ENCODE measurements around the gene SPRR5. TPM values are rescaled to one million over a fixed set of nuclear protein-coding genes. Genes with fewer than 3 reads are reported as not detected.

The SPRR5 gene
- total RNA-seq, 1 experiment from 2014 or later: not detected

DNA sequence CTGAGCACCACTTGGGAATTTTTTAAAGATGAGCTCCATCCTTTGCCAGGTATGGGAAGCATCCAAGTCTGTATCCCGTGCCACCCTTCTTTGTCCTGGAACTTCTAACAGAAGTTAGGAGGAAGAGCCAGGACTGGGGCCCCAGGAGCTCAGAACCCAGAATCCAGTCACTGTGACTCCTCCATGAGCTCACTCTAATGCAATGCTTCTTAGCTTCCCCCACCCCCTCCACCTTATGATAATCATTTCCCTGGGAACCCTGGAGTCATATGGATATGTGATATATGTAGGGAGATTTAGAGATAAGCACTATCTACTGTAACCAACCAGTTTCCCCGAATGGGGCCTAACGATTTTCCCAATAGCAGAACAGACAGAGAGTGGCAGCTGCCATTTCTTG is 758 bp upstream of the SPRR5 start:
- DNase-seq (ENCODE audit: low spot score): no peak

DNA sequence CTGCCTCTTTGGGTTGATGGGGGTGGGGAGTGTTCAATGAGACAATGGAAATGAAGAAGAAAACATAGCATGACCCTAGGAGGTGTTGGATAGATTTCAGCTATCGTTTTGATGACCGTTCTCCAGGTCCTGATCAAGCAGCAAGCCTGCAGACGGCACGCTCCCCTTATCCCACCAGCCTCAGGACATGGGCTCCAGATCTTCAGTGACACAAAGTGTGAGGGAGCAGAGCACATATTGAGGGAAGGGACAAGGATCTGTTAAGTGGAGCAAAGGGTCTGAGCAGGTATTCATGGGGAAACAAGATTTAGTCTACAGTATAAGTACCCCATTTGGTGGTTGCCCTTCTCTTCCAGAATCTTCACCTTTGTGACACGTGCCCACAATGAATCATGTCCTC is 4.7 kb downstream of the SPRR5 start:
- DNase-seq (ENCODE audit: low spot score): no peak

DNA sequence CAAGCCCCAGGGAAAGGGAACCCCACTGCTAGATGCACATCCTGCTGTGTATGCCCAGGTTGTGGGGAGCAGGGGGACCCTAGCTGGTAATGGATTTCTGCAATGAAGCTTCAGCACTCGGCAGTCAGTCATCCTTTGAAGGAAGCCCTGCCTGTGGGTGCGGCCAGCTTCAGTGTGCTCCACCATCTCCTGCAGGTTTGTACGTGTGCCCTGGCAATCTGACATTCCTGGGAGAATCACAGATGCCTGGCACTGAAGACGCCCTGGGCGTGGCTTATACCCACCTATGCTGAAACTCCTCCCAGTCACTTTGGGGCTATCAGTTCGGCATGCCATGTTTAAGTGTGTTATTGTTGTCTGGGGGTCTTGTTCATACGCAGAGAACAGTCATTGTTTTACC is 6.8 kb downstream of the SPRR5 start:
- no peak for DNase-seq (ENCODE audit: low spot score)

GRCh38 chr1:152954436-152954835 is 7.4 kb downstream of the SPRR5 start:
- DNase-seq (ENCODE audit: low spot score): peak; percentile 9

- DNase-seq (ENCODE audit: low spot score): no peak
Observed at GRCh38 chr1:152957561-152957960, 10.6 kb downstream of the SPRR5 start.

DNA sequence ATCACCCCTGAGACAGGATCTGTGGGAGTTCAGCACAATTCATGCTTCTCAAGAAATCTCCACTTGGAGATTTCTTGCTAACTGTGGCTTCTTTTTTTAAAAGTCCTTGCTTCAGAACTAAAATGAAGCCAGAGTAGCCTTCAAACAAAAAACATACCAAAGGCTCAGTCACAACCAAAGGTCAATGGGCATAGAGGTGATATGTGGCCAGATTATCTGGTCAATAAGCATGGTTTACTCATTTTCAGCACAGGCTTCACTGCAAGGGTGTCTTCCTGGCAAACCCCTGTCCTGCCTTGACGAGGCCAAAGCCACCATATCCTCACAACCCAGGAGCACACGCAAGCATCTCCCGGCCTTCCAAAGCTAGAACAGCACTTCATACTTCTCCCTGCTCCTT is 12.3 kb downstream of the SPRR5 start:
- DNase-seq (ENCODE audit: low spot score): no peak

DNA sequence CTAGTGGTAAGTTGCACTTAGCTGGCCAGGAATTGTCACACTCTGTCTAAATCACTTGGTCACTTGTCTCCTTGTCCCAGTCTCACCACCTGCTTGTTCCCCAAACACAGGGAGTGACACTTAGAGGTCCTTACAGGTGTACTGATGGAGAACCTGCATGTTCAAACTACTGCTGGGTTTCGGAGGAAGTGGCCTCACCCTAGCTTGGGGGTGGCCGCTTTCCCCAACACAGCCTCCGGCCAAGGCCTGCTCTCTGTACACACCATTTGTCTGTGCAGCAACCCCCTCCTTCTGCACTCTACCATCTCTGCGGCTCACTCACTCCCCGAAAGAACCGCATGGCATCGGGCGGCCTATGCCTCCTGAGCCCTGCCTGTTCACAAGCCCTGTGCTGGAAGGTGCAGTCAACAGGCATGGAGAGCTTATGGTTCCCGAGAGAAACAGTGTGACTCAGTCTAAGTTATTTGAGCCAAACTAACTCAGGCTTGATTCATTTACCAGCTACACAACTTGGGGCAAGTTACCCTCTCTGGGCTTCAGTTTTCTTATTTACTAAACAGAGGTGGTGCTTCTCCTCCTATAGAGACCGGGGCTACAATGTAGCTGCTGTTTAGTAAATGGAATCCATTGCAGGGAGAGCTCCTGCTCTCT is 12.9 kb downstream of the SPRR5 start:
- DNase-seq (ENCODE audit: low spot score): no peak

DNA sequence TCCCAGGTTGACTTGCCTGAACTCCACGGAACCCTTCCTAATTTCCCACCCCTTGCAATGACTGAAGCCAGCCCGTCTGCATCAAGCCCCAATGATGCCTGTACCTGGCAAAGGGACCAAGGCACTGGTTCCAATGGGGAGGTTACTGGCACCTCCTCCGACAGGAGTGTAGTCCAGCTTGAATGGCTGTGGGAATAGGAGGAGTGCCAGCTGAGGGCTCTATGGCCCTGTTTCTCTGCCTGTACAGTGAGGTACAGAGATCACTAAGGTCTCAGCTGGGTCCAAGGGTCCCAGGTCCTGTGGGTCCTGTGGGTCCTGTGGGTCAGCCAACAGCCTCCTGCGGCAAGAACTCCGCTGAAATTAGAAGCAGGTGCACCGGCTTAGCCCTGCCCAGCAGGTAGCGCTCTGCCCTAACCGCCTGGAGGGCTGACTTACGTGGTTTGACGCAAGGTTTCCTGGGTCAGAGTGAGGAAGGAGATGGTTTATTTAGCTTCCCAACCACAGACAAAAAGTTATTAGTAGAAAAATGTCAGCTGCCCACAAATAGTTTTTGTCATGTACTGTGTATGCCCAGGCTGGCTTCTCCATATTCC is 13.5 kb downstream of the SPRR5 start:
- no peak for DNase-seq (ENCODE audit: low spot score)

GRCh38 chr1:152961226-152961891 is 14.4 kb downstream of the SPRR5 start:
- DNase-seq (ENCODE audit: low spot score): no peak

- DNase-seq (ENCODE audit: low spot score): no peak
Observed at GRCh38 chr1:152962876-152963415, 15.9 kb downstream of the SPRR5 start.

DNA sequence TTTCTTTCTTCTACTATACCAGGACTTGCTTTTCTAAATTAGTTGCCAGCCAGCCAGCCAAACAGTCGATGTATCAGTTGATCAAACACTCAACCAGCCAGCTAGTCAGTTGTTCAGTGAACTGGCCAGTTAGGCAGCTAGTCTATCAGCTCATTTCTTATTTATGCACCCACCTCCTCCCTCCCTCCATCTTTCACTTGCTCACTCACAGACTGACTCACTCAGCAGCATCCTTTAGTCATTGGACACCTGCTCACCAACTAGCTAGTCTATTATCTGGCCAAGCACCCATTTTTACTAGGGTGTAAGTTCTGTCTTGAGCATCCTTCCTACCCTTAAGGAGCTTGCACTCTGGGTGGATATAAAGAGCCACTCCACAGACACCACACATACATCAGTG is 17.5 kb downstream of the SPRR5 start:
- DNase-seq (ENCODE audit: low spot score): no peak

GRCh38 chr1:152965853-152966252 is 18.8 kb downstream of the SPRR5 start:
- no peak for DNase-seq (ENCODE audit: low spot score)

- DNase-seq (ENCODE audit: low spot score): no peak
Observed at GRCh38 chr1:152967201-152967600, 20.2 kb downstream of the SPRR5 start.

DNA sequence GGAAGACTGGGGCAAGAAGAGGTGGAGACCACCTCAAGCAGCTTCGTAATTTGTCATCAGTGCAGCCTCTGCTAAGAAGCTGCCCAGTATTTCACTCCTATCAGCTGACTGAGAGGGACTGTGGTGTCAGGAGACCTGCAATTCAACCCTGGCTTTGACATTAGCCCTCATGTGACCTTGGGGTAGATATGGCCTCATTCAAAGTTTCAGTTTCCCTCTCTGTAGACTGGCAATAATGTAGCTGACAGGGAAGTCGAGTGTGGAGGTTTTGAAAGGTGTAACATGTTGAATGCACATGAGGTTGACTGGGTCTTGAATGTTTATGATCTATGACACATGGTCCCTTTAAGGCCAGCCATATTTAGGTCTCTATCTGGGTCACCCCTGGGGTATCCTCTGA is 21.2 kb downstream of the SPRR5 start:
- no peak for DNase-seq (ENCODE audit: low spot score)

GRCh38 chr1:152969036-152969435 is 22.0 kb downstream of the SPRR5 start:
- no peak for DNase-seq (ENCODE audit: low spot score)

- no peak for DNase-seq (ENCODE audit: low spot score)
Observed at GRCh38 chr1:152970495-152970894, 23.5 kb downstream of the SPRR5 start, which contains the start of gene SPRR4. SPRR4 (plus strand) TSS chr1:152970648; CDS start chr1:152971891, 1,243 bp downstream.

GRCh38 chr1:152972196-152972886 is 25.3 kb downstream of the SPRR5 start:
- no peak for DNase-seq (ENCODE audit: low spot score)

- DNase-seq (ENCODE audit: low spot score): no peak
Observed at GRCh38 chr1:152976688-152977087, 29.7 kb downstream of the SPRR5 start.

- no peak for DNase-seq (ENCODE audit: low spot score)
Observed at GRCh38 chr1:152977614-152978013, 30.6 kb downstream of the SPRR5 start.

DNA sequence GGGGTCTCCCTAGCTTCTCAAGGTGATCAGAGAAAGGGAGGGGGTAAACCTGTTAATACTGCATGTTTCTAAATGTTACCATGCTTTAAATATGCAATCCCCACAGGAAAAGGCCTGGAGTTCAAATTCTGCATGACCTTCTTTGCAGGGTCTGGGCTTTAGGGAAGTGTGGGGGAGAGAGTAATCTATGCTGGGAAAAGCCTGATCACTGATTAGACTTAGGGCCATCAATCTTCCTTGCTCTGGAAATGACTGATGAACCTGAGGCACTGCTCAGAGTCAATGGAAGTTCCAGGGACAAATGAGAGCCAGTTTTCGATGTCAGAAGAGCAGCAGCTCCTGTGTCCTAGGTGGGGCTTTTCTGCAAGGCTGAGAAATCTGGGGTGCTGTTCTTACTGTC is 33.7 kb downstream of the SPRR5 start:
- DNase-seq (ENCODE audit: low spot score): no peak

DNA sequence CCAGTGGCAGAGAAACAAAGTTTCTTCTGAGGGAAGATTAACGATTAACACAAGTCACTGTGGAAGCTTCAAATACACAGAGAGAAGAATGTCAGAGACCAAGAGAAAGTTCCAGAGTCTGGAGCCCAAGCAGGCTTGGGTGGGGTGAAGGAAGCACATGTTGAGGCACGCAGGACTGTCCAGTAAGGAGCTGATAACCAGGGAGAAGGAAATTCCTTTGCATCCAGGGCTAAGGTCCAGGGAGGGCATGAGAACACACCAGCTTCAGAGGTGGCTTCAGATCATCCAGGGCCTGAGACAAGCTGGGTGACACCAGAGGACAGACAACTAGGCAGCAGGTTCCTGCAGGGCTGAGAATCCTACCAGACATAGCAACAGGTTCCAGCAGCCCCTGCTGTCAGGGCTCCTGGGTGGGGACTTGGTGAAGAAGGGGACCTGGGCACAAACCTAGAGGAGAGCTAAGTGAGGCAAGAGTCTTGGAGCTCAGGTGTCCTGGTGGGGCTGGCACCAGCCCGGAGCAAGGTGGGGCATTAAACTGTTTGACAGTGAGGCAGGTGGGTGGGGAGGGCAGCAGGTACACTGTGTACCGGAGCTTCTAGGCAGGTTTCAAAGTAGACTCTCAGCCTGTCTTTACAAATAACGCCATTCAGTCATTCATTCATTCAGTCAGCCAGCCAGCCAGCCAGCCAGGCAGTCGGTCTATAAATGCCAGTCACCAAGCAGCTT is 34.3 kb downstream of the SPRR5 start:
- DNase-seq (ENCODE audit: low spot score): no peak

- no peak for DNase-seq (ENCODE audit: low spot score)
Observed at GRCh38 chr1:152982076-152982475, 35.1 kb downstream of the SPRR5 start.

Data from A172 (cell line).